MV-4-11 (cell line): Measurements from ENCODE around the gene TRAPPC12.
A peak's percentile ranks its signal among the peaks of the same experiment; 100 is the strongest.

Experiments used
- DNase-seq: peaks from one replicate; lab custom pipeline; 2025; lab: John Stamatoyannopoulos, UW

TRAPPC12 gene

DNA sequence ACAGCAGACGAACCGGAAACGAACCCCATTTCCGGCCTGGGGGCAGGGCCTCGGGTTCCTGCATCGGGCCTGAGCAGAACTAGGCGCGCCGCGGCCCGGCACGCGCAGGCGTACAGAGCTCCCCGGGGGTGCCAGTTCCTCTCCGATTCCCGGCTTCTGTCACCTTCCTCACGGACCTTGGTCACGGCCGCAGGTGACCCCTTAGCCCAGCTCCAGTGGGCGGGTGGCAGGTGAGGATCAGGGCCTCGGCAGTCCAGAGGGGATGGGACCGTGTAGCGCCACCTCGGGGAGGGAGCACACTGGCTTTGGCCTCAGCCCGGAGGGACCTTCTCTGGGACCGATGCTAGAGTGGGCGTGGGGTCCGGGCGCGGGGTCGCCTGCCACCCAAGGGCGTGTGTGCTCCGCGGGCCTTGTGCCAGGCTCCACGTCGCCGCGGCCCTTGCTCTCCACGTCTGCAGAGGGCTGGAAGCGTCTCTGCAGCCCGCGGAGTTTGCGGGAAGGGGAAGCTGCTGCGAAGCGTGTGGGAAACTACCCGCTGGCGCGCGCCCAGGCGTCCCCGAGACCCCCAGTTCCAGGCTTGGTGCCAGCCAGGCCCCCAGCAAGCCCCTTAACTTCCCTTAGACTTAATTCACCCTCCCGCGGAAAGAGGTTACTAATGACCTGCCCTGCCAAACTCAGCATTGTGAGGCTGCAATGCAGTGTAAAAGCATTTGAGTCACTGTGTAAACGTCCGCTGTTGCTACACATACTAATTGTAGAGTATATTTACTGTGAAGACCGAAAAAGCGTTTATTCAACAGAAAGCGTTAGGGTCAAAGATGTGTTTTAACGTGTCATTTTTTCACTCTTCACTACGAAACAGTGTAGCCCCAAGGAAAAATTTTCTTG is at the start of gene TRAPPC12:
TRAPPC12 (plus strand) TSS at position 48 of the 888 bp plus-strand sequence. CDS start 7,930 bp downstream, outside the sequence.
- DNase-seq = peak; percentile 85

DNA sequence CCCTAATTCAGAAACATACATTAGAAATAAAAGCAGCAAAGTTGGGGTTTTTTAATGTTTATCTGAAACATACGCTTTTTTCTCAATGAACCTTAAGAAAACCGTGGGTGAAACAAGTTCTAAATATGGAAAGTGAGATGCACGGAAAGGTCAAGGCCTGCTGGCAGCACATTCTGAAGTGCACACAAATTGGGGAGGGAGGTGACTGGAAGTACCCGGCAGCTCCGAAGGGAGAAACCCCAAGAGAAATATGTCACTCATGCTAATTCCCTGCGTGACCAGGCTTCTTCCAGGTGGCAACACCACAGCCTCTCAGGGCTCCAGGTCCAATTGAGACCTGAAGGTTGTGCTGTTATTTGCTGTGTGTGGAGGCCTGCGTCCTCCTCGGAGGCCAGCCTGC is 47.4 kb upstream of the TRAPPC12 start:
- no peak for DNase-seq

- no peak for DNase-seq
Observed at GRCh38 chr2:3334392-3335345, 44.8 kb upstream of the TRAPPC12 start.

DNA sequence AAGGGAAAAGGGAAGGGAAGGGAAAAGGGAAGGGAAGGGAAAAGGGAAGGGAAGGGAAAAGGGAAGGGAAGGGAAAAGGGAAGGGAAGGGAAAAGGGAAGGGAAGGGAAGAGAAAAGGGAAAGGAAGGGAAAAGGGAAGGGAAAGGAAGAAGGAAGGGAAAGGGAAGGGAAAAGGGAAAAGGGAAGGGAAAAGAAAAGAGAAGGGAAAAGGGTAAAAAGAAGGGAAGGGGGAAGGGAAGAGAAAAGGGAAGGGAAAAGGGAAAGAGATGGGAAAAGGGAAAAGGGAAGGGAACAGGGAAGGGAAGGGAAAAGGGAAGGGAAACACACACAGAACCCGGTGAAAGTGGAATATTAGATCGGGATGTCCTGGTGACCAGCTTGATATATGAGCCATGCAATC is 42.6 kb upstream of the TRAPPC12 start:
- no peak for DNase-seq

DNA sequence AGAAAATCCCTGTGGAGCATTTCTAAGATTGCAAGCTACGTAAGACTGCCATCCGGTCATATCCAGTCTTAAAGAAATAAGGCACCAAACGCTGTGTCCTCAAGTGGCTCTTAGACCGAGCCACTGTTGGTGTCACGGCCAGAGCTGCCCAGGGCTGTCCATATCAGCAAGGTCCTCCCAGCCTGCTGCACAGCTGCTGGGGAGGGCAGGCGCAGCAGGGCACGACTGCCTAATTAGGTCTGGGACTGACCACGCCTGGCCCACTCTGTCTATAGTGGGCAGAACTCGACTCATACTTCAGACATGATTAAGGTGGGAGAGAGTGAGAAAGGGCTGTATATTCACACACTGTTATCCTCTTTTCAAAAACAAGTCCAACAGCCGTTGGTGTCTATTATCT is 41.2 kb upstream of the TRAPPC12 start:
- no peak for DNase-seq

GRCh38 chr2:3340144-3340543 is 39.4 kb upstream of the TRAPPC12 start:
- no peak for DNase-seq

DNA sequence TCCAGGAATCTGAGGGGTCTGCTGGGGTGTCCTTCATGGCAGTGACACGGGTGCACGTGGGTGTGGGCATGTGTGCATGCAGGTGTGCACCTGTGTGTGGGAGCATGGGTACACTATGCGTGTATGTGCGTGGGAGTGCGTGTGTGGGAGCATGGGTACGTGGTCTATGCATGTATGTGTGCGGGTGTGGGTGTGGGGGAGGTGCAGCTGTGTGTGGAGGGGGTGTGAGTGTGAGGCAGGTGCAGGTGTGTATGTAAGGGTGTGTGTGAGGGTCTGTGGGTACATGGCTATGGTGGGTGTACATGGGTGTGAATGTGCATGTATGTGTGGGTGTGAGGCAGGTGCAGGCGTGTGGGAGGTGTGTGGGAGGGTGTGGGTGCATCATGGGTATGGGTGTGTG is 38.2 kb upstream of the TRAPPC12 start:
- no peak for DNase-seq

- no peak for DNase-seq
Observed at GRCh38 chr2:3342324-3342723, 37.2 kb upstream of the TRAPPC12 start.

DNA sequence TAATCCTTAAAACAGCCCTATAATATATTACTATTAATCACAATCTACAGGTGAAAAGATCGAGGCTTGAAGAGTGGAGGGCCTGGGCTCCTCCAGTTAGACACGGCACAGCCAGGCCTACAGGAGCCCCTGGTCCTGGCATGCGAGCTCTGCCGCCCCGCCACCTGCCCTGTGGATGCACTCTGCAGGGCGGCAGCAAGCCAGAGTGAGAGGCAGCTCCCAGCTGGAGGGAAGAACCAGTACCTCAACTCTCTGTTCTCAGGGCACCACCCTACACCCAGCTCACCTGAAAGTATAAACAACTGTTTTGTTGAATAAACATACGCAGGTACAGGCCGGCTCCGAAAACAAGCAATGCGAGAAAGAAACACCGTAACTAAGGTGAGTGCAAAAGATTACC is 36.5 kb upstream of the TRAPPC12 start:
- no peak for DNase-seq

DNA sequence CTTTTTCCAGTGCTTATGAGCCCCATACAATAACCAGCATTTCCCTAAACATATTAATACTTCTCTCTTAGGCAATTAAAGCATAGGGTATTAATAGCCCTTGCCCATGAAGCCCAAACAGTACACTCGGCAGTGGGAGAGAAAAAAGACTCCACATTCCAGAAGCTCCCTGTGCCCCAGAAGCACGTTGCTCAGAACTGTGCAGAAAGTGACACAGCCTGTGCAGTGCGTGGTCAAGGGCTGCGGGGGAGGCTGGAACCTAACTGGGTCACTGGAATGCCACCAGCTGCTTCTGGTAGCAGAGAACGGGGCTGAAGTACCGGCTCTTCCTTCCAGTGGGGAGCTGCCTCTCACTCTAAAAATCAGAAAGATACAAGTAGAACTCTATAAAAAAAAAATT is 34.6 kb upstream of the TRAPPC12 start:
- DNase-seq = no peak

DNA sequence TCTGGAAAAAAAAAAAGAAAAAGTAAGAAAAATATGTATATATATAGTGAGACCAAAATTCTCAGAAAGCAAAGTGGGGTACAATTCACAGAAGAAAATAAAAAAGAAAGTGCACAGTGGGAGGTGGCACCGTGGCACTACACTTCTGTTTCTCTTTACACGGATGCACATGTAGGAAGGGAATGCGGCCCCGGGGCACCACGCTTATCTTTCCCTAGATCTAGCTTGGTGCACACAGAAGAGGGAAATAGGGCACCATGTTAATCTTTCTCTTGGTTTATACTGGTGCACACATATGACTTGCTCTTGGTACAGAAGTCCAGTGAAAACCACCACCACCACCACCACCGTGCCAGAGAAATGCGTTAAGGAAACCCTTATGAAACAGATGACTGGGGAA is 33.9 kb upstream of the TRAPPC12 start:
- no peak for DNase-seq

DNA sequence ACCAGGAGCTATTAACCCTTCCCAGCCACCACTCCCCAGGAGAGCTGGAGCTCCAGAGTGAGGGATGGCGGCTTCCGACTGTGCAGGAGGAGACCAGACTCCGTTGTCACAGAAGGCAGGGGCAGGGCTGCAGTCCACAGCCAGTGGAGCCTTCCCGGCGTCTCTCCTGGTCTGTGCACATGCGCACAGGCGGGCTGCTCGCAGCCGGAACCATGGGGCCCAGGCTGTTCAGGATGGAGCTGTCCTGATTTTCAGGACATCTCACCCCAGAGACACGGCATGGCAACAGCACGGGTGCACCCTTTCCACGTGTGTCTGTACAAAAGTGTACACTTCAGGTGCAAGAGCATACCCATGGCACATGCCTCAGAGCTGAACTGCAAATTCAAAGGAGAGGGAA is 30.7 kb upstream of the TRAPPC12 start:
- no peak for DNase-seq

DNA sequence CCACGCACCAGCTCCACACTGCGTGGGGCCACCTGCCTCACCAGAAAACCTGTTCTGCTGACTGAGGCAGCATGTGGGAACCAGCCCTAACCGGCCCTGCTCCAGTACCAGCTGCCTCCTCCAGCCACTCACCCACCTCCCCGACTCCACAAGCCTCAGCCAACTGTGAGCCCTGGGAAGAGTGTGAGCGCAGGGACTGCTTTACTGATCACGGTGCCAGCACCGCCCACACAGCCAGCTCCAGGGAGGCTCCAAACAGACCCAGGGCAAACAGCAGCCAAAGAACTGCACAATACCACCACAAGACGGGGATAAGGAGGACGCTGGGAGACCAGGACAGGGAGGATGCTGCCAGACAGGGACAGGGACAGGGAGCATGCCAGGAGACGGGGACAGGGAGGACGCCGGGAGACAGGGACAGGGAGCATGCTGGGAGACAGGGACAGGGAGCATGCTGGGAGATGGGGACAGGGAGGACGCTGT is 30.2 kb upstream of the TRAPPC12 start:
- DNase-seq = no peak

DNA sequence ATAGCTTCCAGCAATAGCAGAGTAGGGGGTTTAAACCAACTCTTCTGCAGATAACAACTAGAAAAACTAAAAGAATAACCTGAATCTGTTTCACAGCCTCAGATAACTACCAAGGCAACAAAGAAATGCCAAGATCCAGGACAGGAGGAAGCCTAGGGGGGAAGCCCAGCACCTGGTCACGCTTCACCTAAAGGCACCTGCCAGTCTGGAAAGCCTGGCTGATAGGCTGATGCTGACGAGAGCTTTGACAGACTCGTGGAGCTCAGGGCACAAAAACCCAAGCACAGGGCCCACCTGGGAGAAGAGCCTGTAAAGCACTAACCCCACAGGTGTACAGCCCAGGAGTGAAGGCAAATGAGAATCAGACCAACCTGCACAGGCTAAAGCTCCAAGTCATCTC is 24.5 kb upstream of the TRAPPC12 start:
- DNase-seq = no peak

- DNase-seq = no peak
Observed at GRCh38 chr2:3355951-3356569, 23.4 kb upstream of the TRAPPC12 start.

DNA sequence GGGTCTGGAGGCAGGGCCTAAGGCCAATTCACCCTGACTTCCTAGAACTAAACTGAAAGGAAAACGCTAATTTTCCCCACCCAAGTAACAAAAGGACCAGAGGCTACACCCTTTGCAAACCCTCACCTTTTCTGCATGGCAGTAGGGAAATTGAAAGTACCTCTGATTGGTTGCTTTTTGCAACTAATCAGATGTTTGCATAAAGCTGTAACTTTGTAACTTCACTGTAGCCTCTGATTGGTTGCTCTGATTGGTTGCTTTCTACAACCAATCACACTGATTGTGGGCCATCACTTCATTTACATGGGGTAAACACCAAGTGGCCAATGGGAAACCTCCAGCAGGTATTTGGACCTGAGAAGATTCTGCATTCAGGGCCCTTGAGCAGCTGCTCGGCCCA is 22.7 kb upstream of the TRAPPC12 start:
- DNase-seq = no peak

DNA sequence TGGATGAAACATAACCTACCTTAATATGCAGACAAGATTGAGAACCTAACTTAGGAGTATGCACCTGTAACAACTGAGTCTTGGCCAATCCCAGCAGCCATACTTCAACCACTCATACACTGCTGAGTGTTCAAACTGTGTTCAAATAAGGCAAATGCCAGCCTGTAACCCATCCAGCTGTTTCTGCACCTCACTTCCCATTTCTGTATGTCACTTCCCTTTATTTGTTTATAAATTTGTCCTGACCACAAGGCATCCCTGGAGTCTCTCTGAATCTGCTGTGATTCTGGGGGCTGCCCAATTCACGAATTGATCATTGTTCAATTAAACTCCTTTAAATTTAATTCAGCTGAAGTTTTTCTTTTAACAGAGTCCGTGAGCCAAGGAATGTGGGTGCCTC is 22.0 kb upstream of the TRAPPC12 start:
- peak; percentile 80 for DNase-seq

GRCh38 chr2:3357926-3358325 is 21.6 kb upstream of the TRAPPC12 start:
- DNase-seq = no peak

- no peak for DNase-seq
Observed at GRCh38 chr2:3361518-3362389, 17.7 kb upstream of the TRAPPC12 start.

- no peak for DNase-seq
Observed at GRCh38 chr2:3365219-3365618, 14.3 kb upstream of the TRAPPC12 start.

GRCh38 chr2:3368261-3368722 is 11.2 kb upstream of the TRAPPC12 start:
- no peak for DNase-seq
